B cell (primary cell): ENCODE results near the gene FADD. TPM values are rescaled to one million over a fixed set of nuclear protein-coding genes. Genes with fewer than 3 reads are reported as not detected.

Experiments
- ATAC-seq: fragments of 200-7000 bp; cut with Tn5 transposase; one replicate; pipeline ENCODE4 v1.10.0; 2021; ENCODE audit warnings: low read depth, mild to moderate bottlenecking, moderate number of reproducible peaks, moderate library complexity
- CTCF ChIA-PET: fragments of 350-600 bp; sonication (Branson Sonifier 250); formaldehyde crosslinking; loops from one replicate; lab custom pipeline; 2021; ENCODE audit warnings: antibody characterized with exemption, inconsistent platforms; lab: Charles Lee
- POLR2A ChIA-PET: fragments of 350-600 bp; sonication (Branson Sonifier 250); formaldehyde crosslinking; loops from one replicate; lab custom pipeline; 2021; ENCODE audit warnings: antibody characterized with exemption; lab: Charles Lee
- DNase-seq: peaks from one replicate; pipeline ENCODE4 v3.0.0; 2013
- H2AFZ ChIP-seq: 2 replicates; pipeline ENCODE4 v1.6.1; 2012; ENCODE audit warnings: mild to moderate bottlenecking, low read depth, low read length; ENCODE audit not compliant: insufficient read depth, poor library complexity, severe bottlenecking
- H3K27ac ChIP-seq, 2 donors: 1 replicate in 1 of 2; 2 replicates in 1 of 2; pipeline ENCODE4 v1.5.1; 2012 to 2013; ENCODE audit warnings: low read length in 2 of 2, mild to moderate bottlenecking in 2 of 2, moderate library complexity in 1 of 2
- H3K27me3 ChIP-seq, 4 experiments: fragments of 200-600 bp in 1 of 4; sonication (generic) in 1 of 4; replicated peaks in 1 of 4; 1 replicate in 2 of 4; 2 replicates in 2 of 4; pipeline versions ENCODE4 v1.6.1 to v1.7.0; 2013 to 2016; ENCODE audit warnings: low read length in 3 of 4, mild to moderate bottlenecking in 2 of 4, mixed read lengths in 1 of 4, moderate library complexity in 1 of 4; ENCODE audit not compliant: insufficient read depth in 4 of 4, control insufficient read depth in 3 of 4; ENCODE audit errors: control extremely low read depth in 1 of 4
- H3K36me3 ChIP-seq, 2 experiments: replicated peaks in 1 of 2; 1 replicate in 1 of 2; 2 replicates in 1 of 2; pipeline versions ENCODE4 v1.6.1 to v1.7.1; 2013; ENCODE audit warnings: low read length in 1 of 2; ENCODE audit not compliant: insufficient read depth in 2 of 2, control insufficient read depth in 1 of 2; ENCODE audit errors: control extremely low read depth in 1 of 2, extremely low read depth in 1 of 2
- H3K4me1 ChIP-seq, 2 donors: fragments of 200-600 bp in 1 of 2; sonication (generic) in 1 of 2; 1 replicate in 1 of 2; 2 replicates in 1 of 2; pipeline versions ENCODE4 v1.5.1 to v1.6.1; 2013 to 2017; ENCODE audit warnings: low read length in 2 of 2; ENCODE audit not compliant: control insufficient read depth in 2 of 2, insufficient read depth in 2 of 2
- H3K4me2 ChIP-seq: replicated peaks from 2 replicates; pipeline ENCODE3; 2012; ENCODE audit warnings: mild to moderate bottlenecking, low read depth, low read length; ENCODE audit not compliant: poor library complexity, severe bottlenecking
- H3K4me3 ChIP-seq, 5 experiments: fragments of 200-600 bp in 1 of 5; sonication (generic) in 1 of 5; 1 replicate in 3 of 5; 2 replicates in 2 of 5; pipeline versions ENCODE4 v1.5.1 to v1.7.0; 2011 to 2016; ENCODE audit warnings: low read length in 4 of 5, mild to moderate bottlenecking in 4 of 5, low read depth in 2 of 5, control low read depth in 1 of 5, moderate library complexity in 1 of 5; ENCODE audit not compliant: insufficient read depth in 1 of 5; ENCODE audit errors: control extremely low read depth in 1 of 5, extremely low read depth in 1 of 5
- H3K79me2 ChIP-seq: fragments of 200-600 bp; sonication (generic); one replicate; pipeline ENCODE4 v1.6.0; 2016; ENCODE audit warnings: low read length; ENCODE audit not compliant: control insufficient read depth, insufficient read depth
- H3K9ac ChIP-seq: fragments of 200-600 bp; sonication (generic); 2 replicates; pipeline ENCODE4 v1.6.1; 2017; ENCODE audit warnings: mild to moderate bottlenecking, low read length, moderate library complexity
- H3K9me3 ChIP-seq, 3 donors: one replicate each; pipeline versions ENCODE4 v1.6.1 to v1.7.1; 2013; ENCODE audit warnings: low read length in 2 of 3; ENCODE audit not compliant: control insufficient read depth in 2 of 3, insufficient read depth in 1 of 3; ENCODE audit errors: control extremely low read depth in 1 of 3
- H4K20me1 ChIP-seq: 2 replicates; pipeline ENCODE4 v1.6.0; 2012; ENCODE audit warnings: mild to moderate bottlenecking, low read length; ENCODE audit not compliant: insufficient read depth, control insufficient read depth, poor library complexity, severe bottlenecking
- H3K27ac Mint-ChIP-seq: one replicate; pipeline ENCODE4 v1.8.0; 2021; ENCODE audit warnings: mixed read lengths
- H3K27me3 Mint-ChIP-seq: one replicate; pipeline ENCODE4 v1.8.0; 2021; ENCODE audit warnings: mixed read lengths
- H3K4me1 Mint-ChIP-seq: one replicate; pipeline ENCODE4 v1.8.0; 2021; ENCODE audit warnings: mixed read lengths
- H3K4me3 Mint-ChIP-seq: one replicate; pipeline ENCODE4 v1.8.0; 2021; ENCODE audit warnings: mixed read lengths
- H3K9me3 Mint-ChIP-seq: one replicate; pipeline ENCODE4 v1.8.0; 2022; ENCODE audit warnings: mixed read lengths; ENCODE audit not compliant: insufficient read depth
- EZH2 ChIP-seq: IDR thresholded peaks from 2 replicates; pipeline ENCODE4 v1.6.1; 2012; ENCODE audit warnings: borderline replicate concordance, low read depth, mild to moderate bottlenecking, moderate library complexity, low read length; ENCODE audit not compliant: insufficient read depth, poor library complexity, severe bottlenecking
- WGBS: methylation state at CpG from one replicate; pipeline ENCODE4 v1.1.5; 2013; ENCODE audit warnings: missing lambda C conversion rate; ENCODE audit not compliant: insufficient coverage; 5-methylcytosine and 5-hydroxymethylcytosine counted together
- intact Hi-C: fragments of 100-400 bp; cut with micrococcal nuclease; formaldehyde crosslinking; loops from one replicate; pipeline ENCODE4 v1.10.0; 2022
- polyA plus RNA-seq: library from polyadenylated mRNA; depleted of rRNA; stranded (reverse); fragments of >200 nt; gene quantifications from 2 replicates; pipeline ENCODE4 v1.2.3, GENCODE V29; 2012
- total RNA-seq, 2 donors: library from RNA; stranded (reverse); fragments of 120-200 nt in 1 of 2; gene quantifications; 1 replicate in 1 of 2; 2 replicates in 1 of 2; pipeline versions ENCODE4 v1.2.3 to v1.2.4, GENCODE V29; 2013 to 2022
- TF ChIP-seq, protein P1 (sequence below): fragments of 200-600 bp; IDR thresholded peaks from one replicate; pipeline ENCODE4 v1.8.0; 2022; ENCODE audit warnings: antibody characterized with exemption, mild to moderate bottlenecking

Gene FADD
- total and polyA plus RNA-seq, 2 donors (not counting 1 experiment from before 2014, with no cell fraction given): 5.4 to 26.6 TPM

DNA sequence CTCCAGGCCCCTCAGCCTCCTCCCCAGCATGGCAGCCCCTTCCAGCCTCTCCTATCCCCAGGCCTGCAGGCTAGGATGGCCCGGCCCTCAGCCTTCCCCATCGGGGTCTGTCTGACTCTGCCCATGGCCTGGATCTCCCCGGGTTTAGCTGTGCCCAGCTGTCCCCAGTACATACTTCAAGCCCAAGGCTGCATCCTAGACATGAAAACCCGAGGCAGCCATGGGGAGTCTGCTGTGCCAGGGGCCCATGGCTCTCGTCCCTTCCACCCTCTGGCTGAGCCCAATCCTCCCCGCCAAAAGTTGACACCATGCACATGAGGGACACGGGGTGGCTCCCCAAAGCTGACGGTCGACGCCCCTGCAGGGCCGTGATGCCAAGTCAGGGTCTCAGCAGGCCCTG is 22.2 kb upstream of the FADD start:
- DNase-seq: no peak
- Histone ChIP-seq H3K9me3 (peaks cover 0 to 9% (median 0%) of the 10 kb centered on the region in 3 donors), H3K36me3 (no peaks in the 10 kb centered on the region), H4K20me1 (no peaks in the 10 kb centered on the region), H3K79me2 (no peaks in the 10 kb centered on the region), H3K4me1 (no peaks in the 10 kb centered on the region), H2AFZ (no peak overlapping the region), H3K27me3 (peaks cover 0 to 4% (median 0%) of the 10 kb centered on the region in 4 experiments), H3K4me3 (no peak overlapping the region), H3K4me2 (no peak overlapping the region), H3K9ac (no peak overlapping the region), H3K27ac (no peak overlapping the region)
- H3K4me3 Mint-ChIP-seq: no peak overlapping the region
- POLR2A ChIA-PET: no interaction called here
- no peaks in the 10 kb centered on the region for H3K4me1 Mint-ChIP-seq
- 85% methylated on average over 11 of the region's 11 CpGs for WGBS
- TF ChIP-seq, protein P1, sequence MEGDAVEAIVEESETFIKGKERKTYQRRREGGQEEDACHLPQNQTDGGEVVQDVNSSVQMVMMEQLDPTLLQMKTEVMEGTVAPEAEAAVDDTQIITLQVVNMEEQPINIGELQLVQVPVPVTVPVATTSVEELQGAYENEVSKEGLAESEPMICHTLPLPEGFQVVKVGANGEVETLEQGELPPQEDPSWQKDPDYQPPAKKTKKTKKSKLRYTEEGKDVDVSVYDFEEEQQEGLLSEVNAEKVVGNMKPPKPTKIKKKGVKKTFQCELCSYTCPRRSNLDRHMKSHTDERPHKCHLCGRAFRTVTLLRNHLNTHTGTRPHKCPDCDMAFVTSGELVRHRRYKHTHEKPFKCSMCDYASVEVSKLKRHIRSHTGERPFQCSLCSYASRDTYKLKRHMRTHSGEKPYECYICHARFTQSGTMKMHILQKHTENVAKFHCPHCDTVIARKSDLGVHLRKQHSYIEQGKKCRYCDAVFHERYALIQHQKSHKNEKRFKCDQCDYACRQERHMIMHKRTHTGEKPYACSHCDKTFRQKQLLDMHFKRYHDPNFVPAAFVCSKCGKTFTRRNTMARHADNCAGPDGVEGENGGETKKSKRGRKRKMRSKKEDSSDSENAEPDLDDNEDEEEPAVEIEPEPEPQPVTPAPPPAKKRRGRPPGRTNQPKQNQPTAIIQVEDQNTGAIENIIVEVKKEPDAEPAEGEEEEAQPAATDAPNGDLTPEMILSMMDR: no peak
- H3K27me3 Mint-ChIP-seq: peaks cover 3% of the 10 kb centered on the region
- CTCF ChIA-PET: no interaction called here
- H3K27ac Mint-ChIP-seq: no peak overlapping the region
- intact Hi-C loops: no loop called here
- ATAC-seq: no peak
- H3K9me3 Mint-ChIP-seq: no peaks in the 10 kb centered on the region

DNA sequence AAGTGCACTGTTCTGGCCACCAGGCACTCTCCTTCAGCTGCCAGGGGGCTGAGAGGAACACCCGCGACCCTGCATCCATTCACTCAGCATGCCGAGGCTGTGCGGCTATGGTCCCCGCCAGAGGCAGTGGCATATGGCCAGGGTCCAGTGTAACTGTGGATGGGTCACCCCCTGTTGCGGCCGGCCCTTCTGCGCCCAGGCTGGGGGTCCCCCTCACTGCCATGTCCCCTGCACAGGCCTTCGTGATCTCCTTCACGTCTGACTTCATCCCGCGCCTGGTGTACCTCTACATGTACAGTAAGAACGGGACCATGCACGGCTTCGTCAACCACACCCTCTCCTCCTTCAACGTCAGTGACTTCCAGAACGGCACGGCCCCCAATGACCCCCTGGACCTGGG is 20.8 kb upstream of the FADD start:
- POLR2A ChIA-PET: no interaction called here

More for the DNA sequence above, 20.8 kb upstream of the FADD start:
- 81% methylated on average over 16 of the region's 18 CpGs for WGBS
- no peaks in the 10 kb centered on the region for H3K4me1 ChIP-seq
- H3K4me3 Mint-ChIP-seq: no peak overlapping the region
- peaks cover 0 to 9% (median 0%) of the 10 kb centered on the region in 3 donors for H3K9me3 ChIP-seq
- H2AFZ ChIP-seq: no peak overlapping the region
- no peak for ATAC-seq
- no peak overlapping the region for H3K27ac ChIP-seq
- TF ChIP-seq EZH2: no peak
- TF ChIP-seq, protein P1: no peak
- H3K79me2 ChIP-seq: no peaks in the 10 kb centered on the region
- H3K27me3 ChIP-seq: peaks cover 0 to 4% (median 0%) of the 10 kb centered on the region in 4 experiments
- no peak for DNase-seq
- intact Hi-C loops: no loop called here
- CTCF ChIA-PET: no interaction called here
- no peaks in the 10 kb centered on the region for H3K9me3 Mint-ChIP-seq
- no peak overlapping the region for H3K9ac ChIP-seq
- H3K4me1 Mint-ChIP-seq: no peaks in the 10 kb centered on the region
- H4K20me1 ChIP-seq: no peaks in the 10 kb centered on the region
- H3K36me3 ChIP-seq: no peaks in the 10 kb centered on the region
- no peak overlapping the region for H3K4me2 ChIP-seq
- no peak overlapping the region for H3K4me3 ChIP-seq
- no peak overlapping the region for H3K27ac Mint-ChIP-seq
- H3K27me3 Mint-ChIP-seq: peaks cover 3% of the 10 kb centered on the region
